Upper lobe of right lung (tissue), 1 donor: ENCODE results near the gene L3MBTL1. TPM values are rescaled to one million over a fixed set of nuclear protein-coding genes. Genes with fewer than 3 reads are reported as not detected.

Experiments
- ATAC-seq: fragments of 200-7000 bp; cut with Tn5 transposase; one replicate; pipeline ENCODE4 v1.9.1; 2020; ENCODE audit warnings: mild to moderate bottlenecking, moderate library complexity
- DNase-seq: peaks from one replicate; pipeline ENCODE4 v3.0.0-alpha.2; 2020
- H3K27ac ChIP-seq: fragments of 200-600 bp; one replicate; pipeline ENCODE4 v1.8.0; 2022
- H3K27me3 ChIP-seq: fragments of 200-600 bp; one replicate; pipeline ENCODE4 v1.8.0; 2022; ENCODE audit warnings: mild to moderate bottlenecking
- H3K36me3 ChIP-seq: fragments of 200-600 bp; one replicate; pipeline ENCODE4 v1.8.0; 2022
- H3K4me1 ChIP-seq: fragments of 200-600 bp; one replicate; pipeline ENCODE4 v1.8.0; 2022
- H3K4me3 ChIP-seq: fragments of 200-600 bp; one replicate; pipeline ENCODE4 v1.8.0; 2022; ENCODE audit warnings: mild to moderate bottlenecking
- H3K9me3 ChIP-seq: fragments of 200-600 bp; one replicate; pipeline ENCODE4 v1.8.0; 2022
- intact Hi-C: fragments of 100-400 bp; cut with DNase I; formaldehyde crosslinking; loops from one replicate; pipeline ENCODE4 v1.11.0; 2022
- total RNA-seq: library from RNA; stranded (reverse); fragmentation: NEBNext Ultra II Directional; extraction: Animal tissue kit (Norgen Biotek cat#: 25700); gene quantifications from one replicate; pipeline ENCODE4 v1.2.1, GENCODE V29; 2021
- TF ChIP-seq, protein P1 (sequence below): fragments of 200-600 bp; IDR thresholded peaks from one replicate; pipeline ENCODE4 v1.8.0; 2022; ENCODE audit warnings: antibody characterized with exemption
- donor health status: DM: no; HTN: yes; CAD: no; lungs with severe emphysema.

L3MBTL1 gene
- total RNA-seq, 1 donor from 2014 or later: 12.9 TPM

DNA sequence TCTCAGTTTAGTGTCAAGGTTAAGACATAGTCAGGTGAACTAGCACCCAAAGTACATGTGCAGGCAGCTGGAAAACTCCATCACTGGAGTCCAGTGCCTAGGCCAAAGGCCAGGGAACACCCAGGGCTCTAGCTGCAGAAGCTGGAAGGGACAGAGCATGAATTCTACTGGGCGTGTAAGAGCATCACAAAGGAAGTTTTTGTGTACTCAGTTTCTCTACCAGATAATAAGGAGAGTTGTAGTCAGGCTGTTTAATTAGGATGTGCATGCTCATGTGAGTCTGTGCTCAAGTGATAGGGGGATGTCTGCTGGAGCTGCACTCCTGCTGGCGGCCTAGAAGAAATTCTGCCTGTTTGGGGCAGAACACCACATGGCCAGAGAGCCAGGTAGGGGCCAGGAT is 8.1 kb downstream of the L3MBTL1 start:
- Histone ChIP-seq H3K27me3 (no peaks in the 10 kb centered on the region), H3K9me3 (no peaks in the 10 kb centered on the region), H3K27ac (no peak overlapping the region), H3K4me3 (no peak overlapping the region), H3K4me1 (peaks cover 7% of the 10 kb centered on the region), H3K36me3 (no peaks in the 10 kb centered on the region)
- TF ChIP-seq, protein P1, sequence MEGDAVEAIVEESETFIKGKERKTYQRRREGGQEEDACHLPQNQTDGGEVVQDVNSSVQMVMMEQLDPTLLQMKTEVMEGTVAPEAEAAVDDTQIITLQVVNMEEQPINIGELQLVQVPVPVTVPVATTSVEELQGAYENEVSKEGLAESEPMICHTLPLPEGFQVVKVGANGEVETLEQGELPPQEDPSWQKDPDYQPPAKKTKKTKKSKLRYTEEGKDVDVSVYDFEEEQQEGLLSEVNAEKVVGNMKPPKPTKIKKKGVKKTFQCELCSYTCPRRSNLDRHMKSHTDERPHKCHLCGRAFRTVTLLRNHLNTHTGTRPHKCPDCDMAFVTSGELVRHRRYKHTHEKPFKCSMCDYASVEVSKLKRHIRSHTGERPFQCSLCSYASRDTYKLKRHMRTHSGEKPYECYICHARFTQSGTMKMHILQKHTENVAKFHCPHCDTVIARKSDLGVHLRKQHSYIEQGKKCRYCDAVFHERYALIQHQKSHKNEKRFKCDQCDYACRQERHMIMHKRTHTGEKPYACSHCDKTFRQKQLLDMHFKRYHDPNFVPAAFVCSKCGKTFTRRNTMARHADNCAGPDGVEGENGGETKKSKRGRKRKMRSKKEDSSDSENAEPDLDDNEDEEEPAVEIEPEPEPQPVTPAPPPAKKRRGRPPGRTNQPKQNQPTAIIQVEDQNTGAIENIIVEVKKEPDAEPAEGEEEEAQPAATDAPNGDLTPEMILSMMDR: no peak
- intact Hi-C loops: no loop called here
- DNase-seq: no peak
- no peak for ATAC-seq

DNA sequence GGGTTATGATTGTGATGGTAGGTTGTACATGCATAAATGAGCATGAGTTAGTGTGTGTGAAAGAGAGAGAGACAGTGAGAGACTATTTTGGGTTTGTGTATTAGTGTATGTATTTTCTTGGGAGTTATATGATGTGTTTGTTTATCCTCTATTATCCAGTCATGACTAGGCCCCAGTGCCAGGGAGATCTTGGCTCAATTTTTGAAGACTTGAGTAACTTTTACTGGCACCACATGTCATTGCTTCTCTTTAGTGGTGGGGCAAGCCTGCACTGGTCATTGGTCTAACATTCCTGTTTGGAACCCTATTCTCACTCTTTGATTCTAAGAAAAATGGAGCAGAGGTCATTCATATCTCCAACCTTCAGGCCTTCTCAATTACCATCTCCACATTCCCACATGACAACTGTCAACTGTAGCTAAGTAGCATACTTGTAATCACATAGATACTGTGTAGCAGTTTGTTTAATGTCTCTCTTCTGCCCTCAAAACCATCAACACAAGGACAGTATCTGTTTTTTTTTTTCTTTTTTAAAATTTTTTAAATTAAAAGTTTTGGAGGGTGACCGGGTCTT is 8.8 kb downstream of the L3MBTL1 start:
- no peak overlapping the region for H3K27ac ChIP-seq
- no peak for ATAC-seq
- H3K27me3 ChIP-seq: no peaks in the 10 kb centered on the region
- TF ChIP-seq, protein P1: no peak
- intact Hi-C loops: no loop called here
- H3K4me3 ChIP-seq: no peak overlapping the region
- no peaks in the 10 kb centered on the region for H3K9me3 ChIP-seq
- H3K36me3 ChIP-seq: no peaks in the 10 kb centered on the region
- peaks cover 7% of the 10 kb centered on the region for H3K4me1 ChIP-seq
- no peak for DNase-seq

DNA sequence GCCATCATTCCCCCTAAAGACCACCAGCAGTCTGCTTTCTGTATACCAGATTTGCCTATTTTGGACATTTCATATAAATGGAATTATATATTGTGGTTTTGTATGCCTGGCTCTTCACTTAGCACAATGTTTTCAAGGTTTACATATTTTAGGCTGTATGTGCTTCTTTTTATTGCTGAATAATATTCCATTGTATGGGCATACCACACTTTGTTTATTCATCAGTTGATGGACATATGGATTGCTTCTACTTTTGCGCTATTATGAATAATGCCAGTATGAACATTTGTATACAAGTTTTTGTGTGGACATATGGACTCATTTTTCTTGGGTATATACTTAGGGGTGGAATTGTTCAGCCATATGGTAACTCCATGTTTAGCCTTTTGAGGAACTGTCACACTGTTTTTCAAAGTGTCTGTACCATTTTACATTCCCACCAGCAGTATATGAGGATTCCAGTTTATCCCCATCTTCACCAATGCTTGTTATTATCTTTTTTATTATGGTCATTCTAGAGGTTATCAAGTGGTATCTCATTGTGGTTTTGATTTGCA is 12.7 kb downstream of the L3MBTL1 start:
- TF ChIP-seq, protein P1: no peak
- no peak for DNase-seq
- no peaks in the 10 kb centered on the region for H3K36me3 ChIP-seq
- intact Hi-C loops: no loop called here
- H3K4me3 ChIP-seq: no peak overlapping the region
- ATAC-seq: no peak
- H3K27me3 ChIP-seq: no peaks in the 10 kb centered on the region
- no peaks in the 10 kb centered on the region for H3K9me3 ChIP-seq
- no peaks in the 10 kb centered on the region for H3K4me1 ChIP-seq
- H3K27ac ChIP-seq: no peak overlapping the region

DNA sequence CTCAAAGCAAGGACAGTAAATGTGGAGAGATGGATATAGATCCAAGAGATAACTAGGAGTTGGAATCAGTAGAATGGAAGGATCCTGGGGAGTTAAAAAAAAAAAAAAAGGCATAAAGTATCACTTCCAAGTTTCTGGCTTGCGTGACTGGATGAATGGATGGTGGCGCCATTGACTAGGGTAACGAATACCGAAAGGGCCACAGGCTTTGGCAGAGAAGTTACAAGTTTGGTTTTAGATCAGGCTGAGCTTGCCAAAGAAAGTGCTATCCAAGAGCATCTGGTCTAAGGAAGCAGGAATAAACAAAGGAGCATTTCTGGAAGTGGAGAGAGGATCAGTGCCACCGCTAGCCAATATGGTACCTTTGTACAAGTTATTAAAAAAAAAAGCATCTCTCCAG is 17.5 kb downstream of the L3MBTL1 start:
- TF ChIP-seq, protein P1: no peak
- no peaks in the 10 kb centered on the region for H3K27me3 ChIP-seq
- no peaks in the 10 kb centered on the region for H3K4me1 ChIP-seq
- no peaks in the 10 kb centered on the region for H3K9me3 ChIP-seq
- intact Hi-C loops: no loop called here
- DNase-seq (no peak), ATAC-seq (no peak)
- H3K4me3 ChIP-seq: no peak overlapping the region
- H3K27ac ChIP-seq: no peak overlapping the region
- H3K36me3 ChIP-seq: no peaks in the 10 kb centered on the region

DNA sequence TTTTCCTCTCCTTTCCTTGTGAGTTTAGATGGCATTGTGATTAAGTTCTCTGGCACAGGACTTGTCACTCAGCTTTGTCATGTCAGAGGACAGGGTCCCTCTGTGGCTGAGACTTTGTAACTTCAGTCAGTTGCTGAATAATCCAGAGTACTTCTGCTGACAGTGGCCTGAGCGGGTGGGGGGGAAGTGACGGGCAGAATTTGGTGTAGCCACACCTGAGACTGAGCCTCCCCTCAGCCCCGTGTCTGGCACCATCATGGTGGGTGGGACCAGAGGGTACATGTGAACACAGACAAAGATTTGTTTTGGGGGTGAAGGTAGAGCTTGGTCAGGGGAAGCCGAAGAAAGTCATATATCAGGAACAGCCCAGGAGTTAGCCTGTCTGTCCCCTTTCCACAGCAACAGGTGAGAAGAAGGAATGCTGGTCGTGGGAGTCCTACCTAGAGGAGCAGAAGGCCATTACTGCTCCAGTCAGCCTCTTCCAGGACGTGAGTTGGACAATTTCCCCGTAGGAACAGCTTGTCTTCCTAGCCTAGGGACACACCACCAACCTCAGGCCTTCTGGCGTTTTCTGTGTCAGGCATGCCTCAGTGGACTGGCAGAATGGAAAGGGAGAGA is 20.9 kb downstream of the L3MBTL1 start:
- Histone ChIP-seq H3K4me1 (no peaks in the 10 kb centered on the region), H3K4me3 (no peak overlapping the region), H3K27me3 (no peaks in the 10 kb centered on the region), H3K36me3 (no peaks in the 10 kb centered on the region), H3K27ac (no peak overlapping the region), H3K9me3 (no peaks in the 10 kb centered on the region)
- TF ChIP-seq, protein P1: no peak
- intact Hi-C loops: no loop called here
- ATAC-seq (no peak), DNase-seq (peak; percentile 43)
